GM19467 (cell line): ENCODE measurements around the gene PHPT1.
"Not testable (repeated sequence)": the region's sequence is repeated elsewhere in the genome, so short reads cannot be mapped to it uniquely, and the experiment has no call there.

Source experiments
- ATAC-seq: cut with Tn5 transposase; IDR thresholded peaks from one replicate; pipeline ENCODE4 v1.9.1; 2021; ENCODE audit warnings: mild to moderate bottlenecking, moderate library complexity; ENCODE audit not compliant: unreplicated experiment

The PHPT1 gene

DNA sequence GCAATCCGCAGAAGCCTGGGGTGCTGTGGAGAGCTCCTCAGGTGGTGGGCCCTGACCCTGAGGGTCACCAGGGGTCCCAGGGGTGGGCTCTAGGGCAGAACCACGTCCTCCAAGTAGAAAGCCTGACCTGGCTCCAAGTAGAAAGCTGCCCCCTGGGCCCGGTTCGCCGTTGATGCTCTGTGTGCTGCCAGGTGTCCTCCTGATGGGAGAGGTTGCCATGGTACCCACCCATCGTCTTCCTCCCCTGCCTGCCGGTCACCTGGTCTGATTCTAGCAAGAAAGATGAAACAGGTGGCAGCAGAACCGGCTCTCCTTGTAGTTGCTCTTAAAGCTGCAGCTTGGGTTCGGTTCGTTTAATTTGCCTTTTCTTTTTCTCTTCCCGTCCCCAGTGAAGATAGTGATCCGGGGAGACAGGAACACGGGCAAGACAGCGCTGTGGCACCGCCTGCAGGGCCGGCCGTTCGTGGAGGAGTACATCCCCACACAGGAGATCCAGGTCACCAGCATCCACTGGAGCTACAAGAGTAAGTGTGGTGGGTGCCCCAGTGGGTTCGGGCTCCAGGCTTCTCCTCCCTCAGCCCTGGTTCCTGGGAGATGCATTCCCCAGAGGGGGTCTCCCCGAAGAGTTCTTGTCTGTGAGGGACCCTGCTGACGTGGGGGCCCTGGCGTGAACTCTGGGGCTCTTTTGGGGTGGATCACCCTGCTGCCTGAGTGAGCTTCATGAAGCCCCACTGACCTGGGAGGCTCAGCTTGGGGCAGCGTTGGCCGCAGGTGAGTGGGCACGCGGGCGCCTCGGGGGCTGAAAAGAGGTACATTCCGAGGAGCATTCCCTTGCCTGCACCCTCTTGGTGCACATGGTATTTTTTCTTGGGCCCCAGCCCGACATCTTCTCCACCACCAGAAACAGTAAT lies 25.8 kb upstream of the PHPT1 start:
- ATAC-seq: no peak

GRCh38 chr9:136824496-136825225 lies 24.5 kb upstream of the PHPT1 start:
- ATAC-seq: no peak

DNA sequence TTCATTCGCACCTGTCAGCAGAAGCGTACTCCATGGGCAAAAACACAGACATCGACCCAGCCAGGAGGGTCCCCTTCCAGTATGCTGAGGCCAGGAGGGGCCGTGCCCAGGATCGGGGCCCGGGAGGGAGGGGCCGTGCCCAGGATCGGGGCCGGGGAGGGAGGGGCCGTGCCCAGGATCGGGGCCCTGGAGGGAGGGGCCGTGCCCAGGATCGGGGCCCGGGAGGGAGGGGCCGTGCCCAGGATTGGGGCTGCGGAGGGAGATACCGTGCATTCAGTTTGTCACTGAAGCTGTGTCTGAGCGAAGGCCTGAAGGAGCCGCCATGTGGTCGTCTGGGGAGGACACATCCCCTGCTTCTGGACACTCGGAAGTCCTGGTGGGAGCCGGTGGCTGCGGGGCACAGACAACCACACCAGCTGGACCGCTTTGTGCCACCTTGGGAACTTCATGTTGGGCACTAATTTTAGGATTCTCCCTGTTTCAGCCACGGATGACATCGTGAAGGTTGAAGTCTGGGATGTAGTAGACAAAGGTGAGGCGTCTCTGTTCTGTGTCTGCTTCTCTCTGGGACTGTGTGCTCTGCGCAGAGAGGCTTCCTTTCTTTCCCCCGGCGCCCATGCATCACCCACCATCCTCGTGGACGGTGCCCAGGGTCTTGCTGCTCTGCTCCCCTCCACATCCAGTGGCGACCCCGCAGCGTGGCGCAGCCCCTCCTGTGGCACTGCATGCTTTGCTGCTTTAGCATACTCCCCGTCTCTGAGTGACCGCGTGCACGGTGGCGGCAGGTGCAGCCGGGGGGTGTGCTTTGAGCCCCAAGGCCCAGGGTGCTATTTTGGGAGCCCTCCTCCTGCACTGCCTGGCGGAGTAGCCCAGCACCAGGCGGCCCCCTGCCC lies 23.7 kb upstream of the PHPT1 start:
- ATAC-seq: no peak

GRCh38 chr9:136826188-136826541 lies 23.0 kb upstream of the PHPT1 start:
- no peak for ATAC-seq

DNA sequence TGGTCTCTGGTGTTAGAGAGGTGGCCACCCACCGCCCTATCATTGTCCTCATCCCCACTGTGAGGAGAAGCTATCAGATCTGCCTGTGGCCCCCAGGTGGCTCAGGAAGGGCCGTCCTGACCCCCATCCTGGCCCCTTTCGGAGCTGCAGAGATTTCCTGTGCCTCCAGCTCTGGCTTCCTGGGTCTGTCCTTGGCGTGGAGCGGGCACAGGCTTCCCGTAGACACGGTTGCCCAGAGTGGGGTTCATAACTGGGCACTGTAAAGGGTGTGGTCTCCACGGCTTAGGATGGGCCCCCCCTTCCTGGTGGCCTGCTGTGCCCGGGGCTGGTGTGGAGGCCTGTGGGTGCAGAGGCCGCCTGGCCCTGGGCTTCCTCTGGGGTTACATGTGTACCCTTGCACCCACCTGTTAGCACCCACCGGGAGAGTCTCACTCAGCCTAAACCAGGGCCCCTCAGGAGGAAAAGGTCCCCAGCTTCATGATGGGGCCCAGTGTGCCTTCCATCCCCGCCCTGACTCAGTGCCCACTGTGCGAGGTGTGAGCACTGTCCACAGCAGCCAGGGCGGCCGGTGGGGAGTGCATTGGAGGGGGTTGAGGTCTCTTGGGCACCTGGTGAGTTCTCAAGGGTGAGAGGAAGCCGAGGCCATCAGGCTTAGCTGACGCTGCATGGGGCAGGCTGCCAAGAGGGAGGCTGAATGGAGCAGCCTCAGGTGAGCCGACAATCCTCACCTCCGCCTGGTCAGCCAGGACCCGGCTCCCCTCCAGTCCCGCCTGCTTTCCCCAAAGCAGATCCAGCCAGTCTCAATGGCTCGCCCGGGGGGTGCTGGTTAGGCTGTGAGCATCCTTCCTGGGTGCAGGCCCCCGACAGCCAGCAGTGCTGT lies 22.3 kb upstream of the PHPT1 start:
- ATAC-seq: no peak

GRCh38 chr9:136827794-136828473 lies 21.3 kb upstream of the PHPT1 start:
- ATAC-seq: no peak

DNA sequence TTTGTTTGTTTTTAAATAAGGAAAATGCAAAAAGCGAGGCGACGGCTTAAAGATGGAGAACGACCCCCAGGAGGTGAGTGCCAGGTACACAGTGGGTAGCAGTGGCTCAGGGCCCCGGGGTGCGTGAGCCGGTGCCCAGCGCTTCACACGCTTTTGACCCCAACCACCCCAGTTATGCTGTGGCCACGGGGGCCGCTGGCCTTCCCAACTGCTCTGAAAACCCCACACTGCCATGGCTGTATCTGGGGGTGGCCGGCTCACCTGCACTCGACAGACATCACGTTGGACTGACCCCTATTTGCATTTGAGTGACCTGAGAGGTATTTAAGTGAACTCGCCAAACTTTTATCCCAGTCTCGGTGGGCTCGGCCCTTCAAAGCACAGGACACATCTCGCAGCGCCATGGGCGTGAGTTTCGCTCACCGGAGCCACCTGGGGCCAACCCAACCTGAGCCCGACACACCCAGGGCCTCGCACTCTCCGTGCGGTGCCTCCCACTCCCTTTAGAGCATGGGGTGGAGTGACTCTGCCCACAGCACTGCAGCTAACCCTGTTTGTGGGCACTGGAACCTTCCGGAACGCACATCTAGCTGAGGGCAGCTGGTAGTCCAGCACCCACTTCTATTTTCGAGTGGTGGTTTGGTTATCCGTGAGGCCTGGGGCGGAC lies 20.6 kb upstream of the PHPT1 start:
- ATAC-seq: no peak

DNA sequence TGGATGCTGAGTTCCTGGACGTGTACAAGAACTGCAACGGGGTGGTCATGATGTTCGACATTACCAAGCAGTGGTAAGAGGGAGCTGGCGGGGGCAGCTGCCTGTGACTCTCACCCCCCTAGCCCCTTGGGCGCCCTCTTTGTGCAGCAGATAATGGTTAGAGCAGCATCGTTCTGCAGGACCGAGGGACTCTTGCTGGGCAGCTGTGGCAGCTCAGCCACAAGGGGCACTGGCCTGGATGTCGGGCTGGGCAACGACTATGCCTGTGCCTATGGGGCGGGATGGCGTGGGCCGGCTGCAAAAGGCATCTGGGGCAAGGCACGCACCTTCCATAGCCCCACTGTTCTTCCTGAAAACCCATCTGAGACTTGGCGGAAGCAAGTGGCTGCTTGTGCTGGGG lies 19.8 kb upstream of the PHPT1 start:
- ATAC-seq: no peak

DNA sequence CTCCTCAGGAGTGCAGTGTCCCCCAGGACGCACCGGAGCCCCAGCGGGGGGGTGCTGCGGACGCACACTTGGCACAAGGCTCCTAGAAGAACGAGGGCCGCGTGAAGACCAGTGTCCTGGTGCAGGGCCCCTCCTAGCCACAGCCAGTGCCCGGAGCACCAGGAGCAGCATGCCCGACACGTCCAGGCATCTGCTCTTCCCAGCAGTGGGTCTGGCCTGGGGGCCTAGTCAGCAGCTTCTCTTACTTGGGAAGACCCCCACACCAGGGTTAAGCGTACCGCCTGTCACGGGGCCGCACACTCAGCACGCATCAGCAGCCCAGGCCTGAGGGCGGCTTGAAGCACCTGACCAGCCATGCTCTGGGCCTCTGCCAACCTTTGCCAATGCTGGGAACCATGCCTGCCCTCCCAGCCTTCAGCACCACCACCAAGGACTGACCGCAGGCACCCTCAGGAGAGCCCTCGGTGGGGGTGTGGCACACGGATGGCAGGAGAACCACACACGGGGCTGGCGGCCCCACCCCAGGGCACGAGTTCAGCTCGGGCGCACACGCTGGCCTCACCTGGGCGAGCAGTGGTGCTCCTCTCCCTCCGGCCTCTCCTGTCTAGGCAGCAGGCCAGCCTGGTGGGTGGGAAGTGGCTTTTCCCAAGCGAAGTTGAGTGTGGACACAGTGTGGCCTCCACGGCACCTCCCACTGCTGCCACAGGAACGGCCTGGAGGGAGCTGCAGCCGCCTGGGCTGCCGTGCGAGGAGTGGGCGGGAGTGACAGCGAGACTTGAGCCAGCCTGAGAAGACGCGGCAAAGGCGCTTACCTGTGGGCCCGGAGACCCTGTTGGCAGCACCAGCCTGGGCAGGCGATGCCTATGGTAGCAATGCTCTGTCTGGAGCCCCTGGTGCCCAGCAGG lies 19.0 kb upstream of the PHPT1 start:
- no peak for ATAC-seq

- ATAC-seq: no peak
These were observed 18.0 kb upstream of the PHPT1 start for GRCh38 chr9:136831002-136831719.

DNA sequence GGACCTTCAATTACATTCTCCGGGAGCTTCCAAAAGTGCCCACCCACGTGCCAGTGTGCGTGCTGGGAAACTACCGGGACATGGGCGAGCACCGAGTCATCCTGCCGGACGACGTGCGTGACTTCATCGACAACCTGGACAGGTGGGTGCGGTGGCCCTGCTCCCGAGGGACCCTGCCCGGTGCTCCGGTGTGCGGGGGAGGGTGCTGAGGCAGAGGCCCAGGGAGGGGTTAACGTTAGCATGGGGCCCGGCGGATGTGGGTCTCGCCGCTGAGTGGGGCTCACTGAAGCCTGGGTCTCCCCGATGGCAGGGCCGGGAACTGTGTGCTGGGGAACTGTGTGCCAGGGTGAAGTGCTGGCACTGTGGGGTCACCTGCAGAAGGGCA lies 17.5 kb upstream of the PHPT1 start:
- no peak for ATAC-seq

- no peak for ATAC-seq
These were observed 16.6 kb upstream of the PHPT1 start for GRCh38 chr9:136832581-136832980.

DNA sequence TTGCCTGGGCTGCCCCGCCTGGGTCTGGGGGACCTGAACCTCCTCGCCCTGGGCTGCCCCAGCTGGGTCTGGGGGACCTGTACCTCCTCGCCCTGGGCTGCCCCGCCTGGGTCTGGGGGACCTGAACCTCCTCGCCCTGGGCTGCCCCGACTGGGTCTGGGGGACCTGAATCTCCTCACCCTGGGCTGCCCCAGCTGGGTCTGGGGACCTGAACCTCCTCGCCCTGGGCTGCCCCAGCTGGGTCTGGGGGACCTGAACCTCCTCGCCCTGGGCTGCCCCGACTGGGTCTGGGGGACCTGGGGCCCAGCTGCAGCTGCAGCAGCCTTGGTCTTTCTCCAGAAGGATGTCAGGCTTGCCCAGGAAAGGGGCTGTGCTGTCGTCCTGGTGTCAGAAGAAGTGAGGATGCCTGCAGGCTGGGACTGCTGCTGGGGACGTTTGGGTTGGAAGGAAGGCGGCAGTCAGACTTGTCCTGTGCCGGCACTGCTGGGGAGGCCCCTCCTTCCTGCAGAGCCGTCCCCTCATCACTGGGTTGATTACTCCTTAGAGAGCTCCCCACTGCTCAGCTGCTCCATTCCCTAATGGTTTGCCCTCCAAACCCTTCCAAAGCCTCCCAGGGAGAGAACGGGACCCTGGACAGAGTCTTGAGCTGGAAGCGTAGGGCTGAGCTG lies 15.7 kb upstream of the PHPT1 start:
- ATAC-seq: not testable (repeated sequence)

- no peak for ATAC-seq
These were observed 13.9 kb upstream of the PHPT1 start for GRCh38 chr9:136835162-136835931.

- ATAC-seq: no peak
These were observed 13.0 kb upstream of the PHPT1 start for GRCh38 chr9:136835932-136836904.
